Aorta (tissue), 5 donors: Measurements from ENCODE around the gene CUX1. TPM values are rescaled to one million over a fixed set of nuclear protein-coding genes. Genes with fewer than 3 reads are reported as not detected.

Experiments
- ATAC-seq: fragments of 200-7000 bp; cut with Tn5 transposase; one replicate; pipeline ENCODE4 v1.9.1; 2022; ENCODE audit warnings: moderate library complexity; ENCODE audit not compliant: low FRiP score
- DNase-seq, 2 donors: peaks; one replicate each; pipeline ENCODE4 v3.0.0-alpha.2; 2020
- H3K27ac ChIP-seq, 2 donors: one replicate each; pipeline ENCODE4 v1.5.1; 2013; ENCODE audit warnings: low read length in 2 of 2, mild to moderate bottlenecking in 2 of 2, moderate library complexity in 2 of 2, control low read depth in 1 of 2, inconsistent platforms in 1 of 2, low read depth in 1 of 2
- H3K27me3 ChIP-seq, 2 donors: one replicate each; pipeline ENCODE4 v1.6.1; 2013; ENCODE audit warnings: control low read depth in 1 of 2, low read length in 1 of 2, mild to moderate bottlenecking in 1 of 2, moderate library complexity in 1 of 2; ENCODE audit not compliant: insufficient read depth in 2 of 2, control insufficient read depth in 1 of 2
- H3K36me3 ChIP-seq, 2 donors: one replicate each; pipeline ENCODE4 v1.6.1; 2013; ENCODE audit warnings: control low read depth in 1 of 2, low read length in 1 of 2, mild to moderate bottlenecking in 1 of 2; ENCODE audit not compliant: insufficient read depth in 2 of 2, control insufficient read depth in 1 of 2
- H3K4me1 ChIP-seq, 2 donors: one replicate each; pipeline ENCODE4 v1.6.1; 2013; ENCODE audit warnings: low read length in 2 of 2, control low read depth in 1 of 2, mild to moderate bottlenecking in 1 of 2, moderate library complexity in 1 of 2; ENCODE audit not compliant: insufficient read depth in 2 of 2, control insufficient read depth in 1 of 2
- H3K4me3 ChIP-seq, 2 donors: one replicate each; pipeline ENCODE4 v1.5.1; 2013; ENCODE audit warnings: low read length in 2 of 2, control low read depth in 1 of 2, mild to moderate bottlenecking in 1 of 2
- H3K9me3 ChIP-seq: one replicate; pipeline ENCODE4 v1.6.1; 2013; ENCODE audit warnings: mild to moderate bottlenecking, low read length; ENCODE audit not compliant: control insufficient read depth
- WGBS, 2 donors: extraction: QIAGEN DNeasy Blood & Tissue Kit; methylation state at CpG; one replicate each; pipeline ENCODE4 v1.1.7; 2013; 5-methylcytosine and 5-hydroxymethylcytosine counted together
- intact Hi-C, 2 donors: fragments of 100-400 bp; cut with DNase I; formaldehyde crosslinking; loops; one replicate each; pipeline versions ENCODE4 v1.14.2 to v1.15.0; 2022
- polyA plus RNA-seq, 2 donors: library from polyadenylated mRNA; stranded (reverse); fragments of 200-250 nt; gene quantifications; one replicate each; pipeline ENCODE4 v1.2.3, GENCODE V29; 2013
- total RNA-seq, 2 donors: library from RNA; stranded (reverse); fragmentation: NEBNext Ultra II Directional; extraction: Animal tissue kit (Norgen Biotek cat#: 25700); gene quantifications; one replicate each; pipeline ENCODE4 v1.2.1, GENCODE V29; 2021
- donor health status: healthy with polysubstance abuse.
- donor health status: Bipolar disorder and iron deficiency.
- donor health status: DM: no; HTN: no; CAD: no.
- donor health status: DM: no; HTN: no; CAD: no.
- donor health status: DM: yes; HTN: yes; CAD: no.

Gene CUX1
- total and polyA plus RNA-seq, 4 donors, result 51.6 to 159 (median 94.1) TPM

DNA sequence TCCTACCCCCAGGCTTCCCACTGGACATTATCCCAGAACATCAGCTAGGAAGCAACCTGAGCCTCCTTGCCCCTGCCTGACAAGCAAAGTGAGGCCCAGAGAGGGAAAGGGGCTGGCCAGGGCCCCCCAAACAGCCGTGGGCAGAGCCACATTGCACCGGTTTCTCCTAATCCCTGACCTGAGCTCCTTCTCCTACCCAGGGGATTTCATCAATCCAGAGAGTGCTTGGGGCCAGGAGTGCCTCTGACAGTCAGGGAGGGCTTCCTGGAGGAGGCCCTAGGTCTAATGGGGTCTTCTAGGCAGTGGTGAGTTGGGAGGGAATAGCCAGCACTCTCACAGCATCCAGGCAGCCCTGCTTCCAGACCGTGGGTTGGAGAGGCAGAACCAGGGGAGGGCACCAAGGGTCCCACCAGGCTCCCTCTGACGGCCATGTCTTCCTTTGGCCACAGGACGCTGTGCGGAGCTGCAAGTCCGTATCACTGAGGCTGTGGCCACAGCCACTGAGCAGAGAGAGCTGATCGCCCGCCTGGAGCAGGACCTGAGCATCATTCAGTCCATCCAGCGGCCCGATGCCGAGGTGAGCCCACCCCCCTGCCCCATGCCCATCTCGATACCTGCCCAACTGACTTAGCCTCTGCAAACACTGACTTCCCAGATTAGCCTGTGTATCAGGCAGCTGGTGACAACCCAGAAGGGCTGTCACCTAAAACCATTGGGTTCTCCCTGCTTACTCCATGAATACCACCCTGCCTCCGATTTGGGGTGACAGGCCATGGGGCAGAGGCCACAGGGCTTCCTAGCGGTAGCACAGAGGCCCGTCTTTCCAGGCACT lies 455.7 kb downstream of the CUX1 start:
- no peak for DNase-seq
- no peaks in the 10 kb centered on the region for H3K36me3 ChIP-seq
- H3K4me3 ChIP-seq, result no peak overlapping the region
- no peaks in the 10 kb centered on the region for H3K4me1 ChIP-seq
- no peak overlapping the region for H3K27ac ChIP-seq
- ATAC-seq, result no peak
- no peaks in the 10 kb centered on the region for H3K9me3 ChIP-seq
- 87 to 91% methylated on average over 16 of the region's 16 CpGs for WGBS, 2 donors
- H3K27me3 ChIP-seq, result no peaks in the 10 kb centered on the region
- intact Hi-C loops, result loop anchor here (1.0 to 10.0 kb wide), 7 partner anchors 584 to 906 kb away; no protein-coding TSS in a partner anchor

DNA sequence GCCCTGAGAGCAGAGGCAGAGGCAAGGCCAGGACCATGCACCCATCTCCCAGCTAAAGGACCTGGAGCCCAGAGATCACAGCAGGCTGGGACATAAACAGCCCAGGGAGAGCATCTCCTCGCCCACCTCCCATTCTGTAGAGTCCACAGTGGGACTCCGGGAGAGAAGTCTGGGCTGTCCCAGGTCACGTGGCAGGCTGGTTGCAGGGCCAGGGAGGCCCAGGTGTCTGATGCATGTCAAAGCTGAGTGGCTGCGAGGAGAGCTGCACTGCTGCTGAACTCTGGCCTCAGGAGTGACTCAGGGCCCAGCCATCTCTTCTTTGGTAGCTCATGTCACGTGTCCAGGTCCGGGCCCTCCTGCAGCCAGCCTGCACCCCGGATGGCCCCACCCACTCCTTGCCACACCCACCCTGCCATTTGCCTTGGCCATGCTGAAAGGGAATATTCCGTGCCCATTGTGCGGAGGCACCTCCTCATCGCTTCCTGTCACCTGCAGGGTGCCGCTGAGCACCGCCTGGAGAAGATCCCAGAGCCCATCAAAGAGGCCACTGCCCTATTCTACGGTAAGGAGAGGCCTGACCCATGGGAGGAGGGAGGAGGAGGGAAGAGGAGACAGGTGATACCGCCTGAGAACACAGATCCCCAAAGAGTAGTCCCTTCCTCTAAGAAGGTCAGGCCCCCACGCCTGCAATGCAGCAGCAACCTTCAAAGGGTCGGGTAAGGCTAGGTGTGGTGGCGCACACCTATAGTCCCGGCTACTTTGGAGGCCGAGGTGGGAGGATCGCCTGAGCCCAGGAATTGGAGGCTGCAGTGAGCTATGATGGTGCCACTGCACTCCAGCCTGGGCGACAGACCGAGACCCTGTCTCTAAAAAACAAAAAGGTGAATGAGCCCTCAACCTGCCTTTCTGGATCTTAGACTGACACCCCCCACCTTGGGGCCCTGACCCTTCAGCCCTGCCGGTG lies 456.6 kb downstream of the CUX1 start:
- intact Hi-C loops, result loop anchor here (2.0 to 10.0 kb wide), 6 partner anchors 585 to 907 kb away; no protein-coding TSS in a partner anchor
- ATAC-seq (no peak), DNase-seq (no peak)
- no peaks in the 10 kb centered on the region for H3K9me3 ChIP-seq
- no peak overlapping the region for H3K27ac ChIP-seq
- no peak overlapping the region for H3K4me3 ChIP-seq
- no peaks in the 10 kb centered on the region for H3K4me1 ChIP-seq
- WGBS, 2 donors, result 86 to 91% methylated on average over 23 of the region's 23 CpGs
- H3K27me3 ChIP-seq, result no peaks in the 10 kb centered on the region
- H3K36me3 ChIP-seq, result no peaks in the 10 kb centered on the region

DNA sequence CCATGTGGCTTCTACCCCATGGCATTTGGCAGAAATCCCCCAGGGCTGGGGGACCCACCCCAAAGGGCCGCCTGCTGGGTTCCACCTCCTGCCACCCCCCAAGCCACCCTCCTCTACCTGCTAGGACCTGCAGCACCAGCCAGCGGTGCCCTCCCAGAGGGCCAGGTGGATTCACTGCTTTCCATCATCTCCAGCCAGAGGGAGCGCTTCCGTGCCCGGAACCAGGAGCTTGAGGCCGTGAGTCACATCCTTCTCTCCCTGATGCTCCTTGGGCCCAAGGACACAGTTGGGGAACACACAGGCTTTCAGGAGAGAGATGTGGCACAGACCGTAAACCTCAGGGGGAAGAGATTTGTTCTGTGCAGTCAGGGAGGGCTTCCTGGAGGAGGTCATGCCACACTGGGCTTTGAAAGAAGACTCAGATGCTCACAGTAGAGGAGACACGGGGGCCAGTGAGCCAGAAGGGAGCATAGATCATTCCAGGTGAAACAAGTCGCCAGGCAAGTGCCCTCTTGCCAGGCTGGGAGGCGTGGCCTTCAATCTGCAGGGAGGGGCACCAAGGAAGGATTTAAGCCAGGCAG lies 457.8 kb downstream of the CUX1 start:
- DNase-seq, result no peak
- no peaks in the 10 kb centered on the region for H3K36me3 ChIP-seq
- H3K9me3 ChIP-seq, result no peaks in the 10 kb centered on the region
- H3K27ac ChIP-seq, result no peak overlapping the region
- 92 to 93% methylated on average over 10 of the region's 10 CpGs for WGBS, 2 donors
- no peaks in the 10 kb centered on the region for H3K4me1 ChIP-seq
- ATAC-seq, result no peak
- no peaks in the 10 kb centered on the region for H3K27me3 ChIP-seq
- no peak overlapping the region for H3K4me3 ChIP-seq
- intact Hi-C loops, result loop anchor here in 1 of 2 donors (10.0 kb wide), 1 partner anchor 670 kb away; no protein-coding TSS in a partner anchor

DNA sequence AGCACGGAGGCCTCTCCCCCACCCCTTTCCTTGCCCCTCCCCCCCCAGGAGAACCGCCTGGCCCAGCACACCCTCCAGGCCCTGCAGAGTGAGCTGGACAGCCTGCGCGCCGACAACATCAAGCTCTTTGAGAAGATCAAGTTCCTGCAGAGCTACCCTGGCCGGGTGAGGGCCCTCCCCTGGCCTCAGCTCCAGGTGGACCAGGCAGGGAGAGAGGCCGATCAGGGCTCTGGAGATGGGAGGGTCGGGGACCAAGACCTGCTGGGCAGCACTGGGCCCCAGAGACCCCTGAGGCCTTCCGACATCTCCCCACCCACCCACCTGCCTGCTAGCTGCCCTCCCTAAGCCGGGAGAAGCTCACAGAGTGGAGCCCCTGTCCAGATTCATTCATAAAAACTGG lies 460.5 kb downstream of the CUX1 start:
- no peaks in the 10 kb centered on the region for H3K36me3 ChIP-seq

GRCh38 chr7:102279537-102280400 lies 462.3 kb downstream of the CUX1 start:
- ATAC-seq, result peak; percentile 75
- Histone ChIP-seq H3K27ac (no peak overlapping the region), H3K9me3 (no peaks in the 10 kb centered on the region), H3K4me1 (no peaks in the 10 kb centered on the region), H3K27me3 (no peaks in the 10 kb centered on the region), H3K4me3 (no peak overlapping the region), H3K36me3 (no peaks in the 10 kb centered on the region)
- intact Hi-C loops, result loop anchor here (1.0 to 10.0 kb wide), 3 partner anchors 111 to 675 kb away; no protein-coding TSS in a partner anchor
- DNase-seq, result no peak
- WGBS, 2 donors, result 59% methylated on average over 19 to 23 of the region's 23 CpGs

More for the DNA sequence above, 460.5 kb downstream of the CUX1 start:
- H3K27ac ChIP-seq, result no peak overlapping the region
- no peak overlapping the region for H3K4me3 ChIP-seq
- ATAC-seq (no peak), DNase-seq (no peak)
- 86 to 90% methylated on average over 10 of the region's 10 CpGs for WGBS, 2 donors
- intact Hi-C loops, result loop anchor here (2.0 to 10.0 kb wide), 2 partner anchors 113 to 673 kb away; no protein-coding TSS in a partner anchor
- H3K4me1 ChIP-seq, result no peaks in the 10 kb centered on the region
- H3K9me3 ChIP-seq, result no peaks in the 10 kb centered on the region
- H3K27me3 ChIP-seq, result no peaks in the 10 kb centered on the region

GRCh38 chr7:102280521-102280920 lies 463.1 kb downstream of the CUX1 start:
- Histone ChIP-seq H3K4me3 (no peak overlapping the region), H3K27me3 (no peaks in the 10 kb centered on the region), H3K9me3 (no peaks in the 10 kb centered on the region), H3K27ac (no peak overlapping the region), H3K36me3 (no peaks in the 10 kb centered on the region), H3K4me1 (no peaks in the 10 kb centered on the region)
- DNase-seq (no peak), ATAC-seq (no peak)
- 76 to 82% methylated on average over 5 of the region's 5 CpGs for WGBS, 2 donors
- intact Hi-C loops, result no loop called here

GRCh38 chr7:102281785-102282184 lies 464.4 kb downstream of the CUX1 start:
- H3K9me3 ChIP-seq, result no peaks in the 10 kb centered on the region
- WGBS, 2 donors, result 91 to 93% methylated on average over 14 of the region's 14 CpGs
- no peak for DNase-seq
- no peaks in the 10 kb centered on the region for H3K36me3 ChIP-seq
- intact Hi-C loops, result no loop called here
- H3K27ac ChIP-seq, result no peak overlapping the region
- H3K27me3 ChIP-seq, result no peaks in the 10 kb centered on the region
- no peak overlapping the region for H3K4me3 ChIP-seq
- H3K4me1 ChIP-seq, result no peaks in the 10 kb centered on the region
- ATAC-seq, result no peak
